ENCODE measurements around the gene ZNF367.
"Not testable (repeated sequence)": the region's sequence is repeated elsewhere in the genome, so short reads cannot be mapped to it uniquely, and the experiment has no call there.

ZNF367 gene

DNA sequence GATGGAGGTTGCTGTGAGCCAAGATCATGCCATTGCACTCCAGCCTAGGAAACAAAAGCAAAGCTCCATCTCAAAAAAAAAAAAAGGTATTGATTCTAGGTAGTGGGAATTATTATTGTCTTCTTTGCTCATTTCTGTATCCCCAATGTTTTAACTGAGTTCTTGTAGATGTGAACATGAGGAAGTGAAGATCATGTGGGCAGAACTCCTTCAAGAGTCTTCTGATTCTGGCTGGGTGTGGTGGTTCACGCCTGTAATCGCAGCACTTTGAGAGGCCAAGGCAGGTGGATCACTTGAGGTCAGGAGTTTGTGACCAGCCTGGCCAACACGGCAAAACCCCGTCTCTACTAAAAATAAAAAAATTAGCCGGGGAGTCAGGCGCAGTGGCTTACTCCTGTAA is 42.7 kb downstream of the ZNF367 start:
- H3K27ac Mint-ChIP-seq = not testable (repeated sequence)

DNA sequence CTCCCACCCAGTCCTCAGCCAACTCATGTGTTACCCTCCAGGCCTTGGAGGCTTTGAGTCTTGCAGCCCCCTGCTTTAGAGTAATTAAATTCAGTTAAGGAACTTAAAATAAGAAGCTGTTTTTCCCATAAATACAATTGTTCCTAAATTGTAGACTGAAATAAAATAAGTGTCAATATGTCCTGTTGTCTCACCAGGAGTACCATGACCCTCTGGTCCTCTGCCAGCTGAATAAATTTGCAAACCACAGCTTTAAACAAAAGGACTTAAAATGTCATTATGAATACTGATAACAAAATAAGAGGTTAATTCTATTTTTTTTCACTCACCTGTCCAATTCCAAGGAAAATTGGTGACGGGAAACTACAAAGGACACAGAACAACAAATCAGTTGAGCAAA is 50.2 kb downstream of the ZNF367 start:
- Mint-ChIP-seq H3K36me3 (ENCODE audit: low read depth) (peaks cover 2% of the 10 kb centered on the region), H3K4me3 (no peak overlapping the region), H3K27ac (no peak overlapping the region), H3K9me3 (no peaks in the 10 kb centered on the region), H3K27me3 (no peaks in the 10 kb centered on the region), H3K4me1 (no peaks in the 10 kb centered on the region)
- DNase-seq (no peak), ATAC-seq (no peak)

More for the DNA sequence above, 42.7 kb downstream of the ZNF367 start:
- H3K27me3 Mint-ChIP-seq; H3K9me3 Mint-ChIP-seq; ATAC-seq; H3K36me3 Mint-ChIP-seq (ENCODE audit: low read depth); DNase-seq; H3K4me3 Mint-ChIP-seq; H3K4me1 Mint-ChIP-seq: not testable (repeated sequence)

DNA sequence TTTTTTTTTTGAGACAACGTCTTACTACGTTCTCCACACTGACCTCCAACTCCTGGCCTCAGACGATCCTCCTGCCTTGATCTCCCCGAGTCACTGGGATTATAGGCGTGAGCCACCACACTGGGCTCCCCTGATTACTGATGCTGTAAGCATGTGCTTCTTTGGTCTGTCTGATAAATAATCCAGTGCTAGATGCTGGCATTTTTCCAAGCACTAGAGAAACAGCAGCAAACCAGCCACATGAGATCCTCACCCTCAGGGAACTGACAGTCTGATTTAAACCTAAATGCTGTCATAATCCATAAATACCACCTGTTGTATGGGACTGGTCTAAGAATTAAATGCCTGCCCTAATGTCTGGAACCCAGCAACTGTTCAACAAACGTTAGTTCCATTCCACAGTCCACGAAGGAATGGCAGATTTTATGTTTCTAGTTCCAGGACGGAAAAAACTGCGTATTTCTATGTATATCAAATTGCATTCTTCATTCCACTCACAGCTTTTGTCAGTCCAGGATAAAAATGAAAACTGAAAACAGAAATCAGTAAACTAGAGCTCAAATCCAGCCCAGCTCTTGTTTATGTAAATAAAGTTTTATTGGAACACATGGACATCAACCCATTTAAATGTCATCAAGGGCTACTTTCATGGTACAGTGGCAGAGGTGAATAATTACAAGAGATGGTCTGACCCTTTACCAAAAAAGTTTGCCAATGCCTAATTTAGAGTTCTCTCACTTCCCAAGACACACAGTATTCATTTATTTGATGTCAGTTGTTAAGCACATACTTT is 54.8 kb downstream of the ZNF367 start:
- ATAC-seq (no peak), DNase-seq (no peak)
- no peak overlapping the region for H3K27ac Mint-ChIP-seq
- peaks cover 5% of the 10 kb centered on the region for H3K36me3 Mint-ChIP-seq (ENCODE audit: low read depth)
- no peaks in the 10 kb centered on the region for H3K27me3 Mint-ChIP-seq
- no peak overlapping the region for H3K4me3 Mint-ChIP-seq
- no peaks in the 10 kb centered on the region for H3K9me3 Mint-ChIP-seq
- no peaks in the 10 kb centered on the region for H3K4me1 Mint-ChIP-seq

DNA sequence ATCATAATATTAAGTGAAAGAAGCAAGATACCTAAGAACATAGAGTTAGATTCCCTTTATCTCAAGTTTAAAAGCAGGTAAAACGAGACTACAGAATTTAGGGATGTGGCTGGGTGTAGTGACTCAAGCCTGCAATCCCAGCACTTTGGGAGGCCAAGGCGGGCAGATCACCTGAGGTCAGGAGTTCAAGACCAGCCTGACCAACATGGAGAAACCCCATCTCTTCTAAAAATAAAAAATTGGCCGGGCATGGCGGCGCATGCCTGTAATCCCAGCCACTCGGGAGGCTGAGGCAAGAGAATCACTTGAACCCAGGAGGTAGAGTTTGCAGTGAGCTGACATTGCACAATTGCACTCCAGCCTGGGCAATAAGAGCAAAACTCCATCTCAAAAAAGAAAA is 56.1 kb downstream of the ZNF367 start:
- ATAC-seq; H3K4me1 Mint-ChIP-seq; H3K36me3 Mint-ChIP-seq (ENCODE audit: low read depth); H3K9me3 Mint-ChIP-seq; H3K27me3 Mint-ChIP-seq; H3K27ac Mint-ChIP-seq; DNase-seq; H3K4me3 Mint-ChIP-seq: not testable (repeated sequence)

DNA sequence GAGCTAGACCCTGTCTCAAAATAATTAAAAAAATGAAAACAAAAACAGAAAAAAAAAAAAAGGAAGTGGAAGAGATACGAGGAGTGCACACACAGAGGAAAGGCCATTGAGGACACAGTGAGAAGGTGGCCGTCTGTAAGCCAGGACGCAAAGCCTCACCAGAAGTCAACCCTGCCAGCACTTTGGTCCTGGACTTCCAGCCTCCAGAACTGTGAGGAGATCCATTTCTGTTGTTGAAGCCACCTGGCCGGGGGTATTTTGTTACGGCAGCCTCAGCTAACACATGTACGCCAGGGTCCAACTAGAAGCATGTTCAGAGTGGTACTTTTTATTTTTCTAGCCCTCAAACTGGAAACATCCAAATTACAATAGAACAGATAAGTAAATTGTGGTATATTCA is 56.5 kb downstream of the ZNF367 start:
- ATAC-seq (no peak), DNase-seq (no peak)
- H3K9me3 Mint-ChIP-seq = no peaks in the 10 kb centered on the region
- H3K27ac Mint-ChIP-seq = no peak overlapping the region
- no peak overlapping the region for H3K4me3 Mint-ChIP-seq
- no peaks in the 10 kb centered on the region for H3K4me1 Mint-ChIP-seq
- no peaks in the 10 kb centered on the region for H3K27me3 Mint-ChIP-seq
- peaks cover 5% of the 10 kb centered on the region for H3K36me3 Mint-ChIP-seq (ENCODE audit: low read depth)

DNA sequence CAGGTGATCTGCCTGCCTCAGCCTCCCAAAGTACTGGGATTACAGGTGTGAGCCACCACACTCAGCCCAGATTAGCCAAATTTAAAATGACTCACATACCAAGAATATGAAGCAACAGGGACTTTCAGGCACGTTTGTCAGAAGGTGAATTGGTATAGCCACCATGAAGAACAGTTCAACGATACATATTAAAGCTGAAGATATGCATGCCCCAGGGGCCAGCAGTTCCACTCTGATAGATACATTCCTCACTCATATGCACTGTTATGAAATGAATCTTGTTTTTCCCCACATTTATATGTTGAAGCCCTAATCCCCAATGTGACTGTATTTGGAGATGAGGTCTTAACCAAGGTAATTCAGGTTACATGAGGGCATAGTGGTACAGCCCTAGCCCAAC is 57.2 kb downstream of the ZNF367 start:
- Mint-ChIP-seq H3K9me3 (no peaks in the 10 kb centered on the region), H3K4me1 (no peaks in the 10 kb centered on the region)

DNA sequence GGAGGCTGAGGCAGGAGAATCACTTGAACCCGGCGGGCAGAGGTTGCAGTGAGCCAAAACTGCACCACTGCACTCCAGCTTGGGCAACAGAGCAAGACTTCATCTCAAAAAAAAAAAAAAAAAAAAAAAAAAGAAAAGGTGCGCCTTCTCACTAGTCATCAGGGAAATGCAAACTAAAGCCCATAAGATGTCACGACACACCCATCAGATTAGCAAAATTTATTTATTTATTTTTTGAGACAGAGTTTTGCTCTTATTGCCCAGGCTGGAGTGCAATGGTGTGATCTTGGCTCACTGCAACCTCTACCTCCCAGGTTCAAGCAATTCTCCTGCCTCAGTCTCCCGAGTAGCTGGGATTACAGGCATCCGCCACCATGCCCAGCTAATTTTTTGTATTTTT is 57.6 kb downstream of the ZNF367 start:
- H3K36me3 Mint-ChIP-seq (ENCODE audit: low read depth); H3K27me3 Mint-ChIP-seq; H3K4me3 Mint-ChIP-seq; ATAC-seq; H3K4me1 Mint-ChIP-seq; H3K9me3 Mint-ChIP-seq; H3K27ac Mint-ChIP-seq; DNase-seq: not testable (repeated sequence)

More for the DNA sequence above, 57.2 kb downstream of the ZNF367 start:
- Mint-ChIP-seq H3K4me3 (no peak overlapping the region), H3K27ac (no peak overlapping the region), H3K36me3 (ENCODE audit: low read depth) (peaks cover 5% of the 10 kb centered on the region), H3K27me3 (no peaks in the 10 kb centered on the region)
- DNase-seq = no peak
- ATAC-seq = no peak

DNA sequence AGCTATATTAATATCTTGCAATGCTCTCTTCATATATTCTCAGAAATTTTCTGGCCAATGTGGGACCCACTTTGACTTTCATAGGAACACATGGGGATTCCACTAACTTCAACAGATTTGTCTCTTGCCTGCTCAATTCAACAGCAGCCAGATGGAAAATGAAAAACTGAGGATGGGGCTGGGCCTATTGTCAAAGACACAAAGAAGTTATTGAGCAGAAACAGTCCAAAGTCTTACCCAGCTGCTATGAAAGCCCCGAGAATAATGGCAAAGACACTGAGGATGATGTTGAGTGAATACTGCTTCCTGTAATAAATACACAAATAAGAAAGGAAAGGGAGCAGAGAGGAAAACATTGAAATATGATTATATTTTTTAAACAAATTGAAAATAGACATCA is 67.3 kb downstream of the ZNF367 start:
- no peak for ATAC-seq
- H3K4me3 Mint-ChIP-seq = no peak overlapping the region
- peaks cover 3% of the 10 kb centered on the region for H3K36me3 Mint-ChIP-seq (ENCODE audit: low read depth)
- no peak overlapping the region for H3K27ac Mint-ChIP-seq
- no peaks in the 10 kb centered on the region for H3K4me1 Mint-ChIP-seq
- no peaks in the 10 kb centered on the region for H3K9me3 Mint-ChIP-seq
- H3K27me3 Mint-ChIP-seq = no peaks in the 10 kb centered on the region
- no peak for DNase-seq

DNA sequence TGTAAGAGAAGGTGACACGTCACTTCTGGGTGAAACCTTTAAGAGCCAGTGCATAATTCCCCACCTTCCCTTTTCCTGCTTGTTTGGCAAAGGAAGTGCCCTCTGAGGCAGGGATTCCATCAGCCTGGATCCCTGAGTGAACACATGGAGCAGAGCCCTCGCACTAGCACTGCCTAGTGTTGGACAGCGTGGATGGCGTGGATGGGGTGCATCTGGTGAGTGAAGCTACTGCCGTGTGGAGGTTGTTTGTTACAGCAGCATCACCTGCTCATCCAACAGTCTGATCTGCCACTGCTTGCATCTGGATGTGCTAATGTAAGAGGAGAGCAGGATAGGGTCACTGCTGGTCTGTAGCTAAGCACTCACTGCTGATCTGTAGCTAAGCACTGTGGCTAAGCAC is 69.9 kb downstream of the ZNF367 start:
- DNase-seq = no peak
- Mint-ChIP-seq H3K4me3 (no peak overlapping the region), H3K27me3 (no peaks in the 10 kb centered on the region), H3K4me1 (peaks cover 3% of the 10 kb centered on the region), H3K9me3 (no peaks in the 10 kb centered on the region), H3K27ac (no peak overlapping the region), H3K36me3 (ENCODE audit: low read depth) (peaks cover 3% of the 10 kb centered on the region)
- no peak for ATAC-seq

DNA sequence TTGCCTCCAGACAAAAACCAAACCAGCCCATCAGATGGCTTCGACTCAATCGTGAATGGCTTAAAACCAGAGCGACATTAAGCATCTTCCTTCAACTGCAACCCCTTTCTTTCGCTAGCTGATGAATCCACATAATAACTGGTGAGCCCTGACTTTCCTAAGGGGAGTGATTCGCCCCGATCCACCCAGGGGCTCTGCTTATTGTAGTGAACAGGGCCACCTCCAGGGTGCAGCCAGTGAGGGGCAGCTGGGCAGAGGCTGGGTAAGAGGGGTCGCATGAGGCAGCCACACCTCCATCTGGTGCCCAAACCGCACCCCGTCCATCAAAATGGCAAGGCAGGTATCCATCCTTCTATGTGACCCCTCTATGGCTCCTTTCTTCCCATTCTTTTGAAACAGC is 72.6 kb downstream of the ZNF367 start:
- Mint-ChIP-seq H3K27me3 (no peaks in the 10 kb centered on the region), H3K27ac (no peak overlapping the region)
- no peak for ATAC-seq

DNA sequence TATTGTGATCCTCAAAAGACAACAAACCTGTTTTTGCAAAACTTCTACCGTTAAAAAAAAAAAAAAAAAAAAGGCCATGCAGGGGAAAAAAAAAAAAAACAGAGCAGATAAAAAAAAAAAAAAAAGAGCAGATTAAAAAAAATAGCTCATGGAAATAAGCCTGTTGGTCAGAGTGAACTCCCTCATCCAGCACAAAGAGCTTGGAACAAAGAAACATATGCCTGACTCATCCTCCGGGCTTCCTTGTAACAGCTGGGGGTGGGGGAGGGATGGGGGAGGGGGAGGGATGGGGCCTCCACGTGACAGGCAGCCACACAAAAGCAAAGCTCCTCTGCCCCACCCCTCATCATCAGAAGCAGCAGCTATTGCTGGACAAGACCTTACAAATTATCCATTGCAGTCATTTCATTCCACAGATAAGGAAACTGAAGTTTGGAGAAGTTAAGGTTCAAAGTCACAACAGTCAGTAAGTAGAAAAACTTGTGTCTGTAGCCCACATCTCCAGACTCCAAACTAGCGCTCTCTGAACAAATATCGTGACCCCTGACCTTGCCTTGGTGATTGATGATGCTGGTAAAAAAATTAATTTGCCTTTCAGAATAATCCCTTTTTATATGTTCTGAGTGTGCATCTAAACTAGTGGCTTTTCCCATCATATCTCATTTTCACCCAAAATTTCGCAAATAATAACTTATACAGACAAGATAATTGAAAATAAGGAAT is 73.6 kb downstream of the ZNF367 start:
- Mint-ChIP-seq H3K36me3 (ENCODE audit: low read depth) (peaks cover 3% of the 10 kb centered on the region), H3K9me3 (no peaks in the 10 kb centered on the region), H3K27ac (no peak overlapping the region), H3K4me1 (peaks cover 10% of the 10 kb centered on the region), H3K4me3 (no peak overlapping the region), H3K27me3 (no peaks in the 10 kb centered on the region)
- DNase-seq (no peak), ATAC-seq (no peak)

More for the DNA sequence above, 72.6 kb downstream of the ZNF367 start:
- no peak for DNase-seq
- Mint-ChIP-seq H3K4me1 (peaks cover 3% of the 10 kb centered on the region), H3K9me3 (no peaks in the 10 kb centered on the region), H3K4me3 (no peak overlapping the region), H3K36me3 (ENCODE audit: low read depth) (peaks cover 3% of the 10 kb centered on the region)

DNA sequence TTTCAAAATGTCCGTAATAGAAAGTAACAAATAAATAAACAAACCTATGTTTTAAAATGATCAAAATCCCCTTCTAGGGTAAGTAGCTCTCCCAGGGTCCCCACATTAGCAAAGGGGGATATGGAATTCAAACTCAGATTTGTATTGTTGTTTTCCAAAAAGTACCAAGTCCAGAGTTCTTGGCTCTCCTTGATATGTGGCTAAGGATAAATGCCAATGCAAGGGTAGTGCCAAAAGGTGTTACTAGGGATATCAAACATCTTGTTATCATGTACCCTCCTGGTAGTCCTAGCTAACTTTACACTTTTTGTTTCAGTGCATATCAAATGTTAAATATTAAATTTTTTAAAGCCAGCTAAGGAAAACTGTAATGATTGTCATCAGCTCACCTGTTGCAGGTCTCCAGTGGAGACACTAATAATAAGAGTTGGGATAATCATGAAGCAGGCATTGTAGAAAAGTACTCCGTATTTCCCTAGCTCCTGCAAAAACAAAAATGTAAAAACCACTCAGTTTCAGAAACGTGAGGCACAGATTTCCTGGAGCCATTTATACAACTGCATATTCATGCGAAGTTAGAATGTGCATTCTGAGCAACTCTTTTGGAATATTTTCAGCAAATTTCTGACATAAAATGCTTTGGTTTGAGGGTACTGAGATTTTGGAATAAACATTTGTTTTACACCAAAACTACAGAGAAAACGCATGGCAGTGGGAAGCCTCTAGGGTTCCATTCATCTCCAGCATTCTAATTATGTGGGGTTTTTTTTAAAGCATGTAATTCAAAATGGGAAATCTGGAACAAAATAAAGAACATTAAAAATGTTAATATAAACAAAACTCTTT is 74.4 kb downstream of the ZNF367 start:
- no peak for ATAC-seq

DNA sequence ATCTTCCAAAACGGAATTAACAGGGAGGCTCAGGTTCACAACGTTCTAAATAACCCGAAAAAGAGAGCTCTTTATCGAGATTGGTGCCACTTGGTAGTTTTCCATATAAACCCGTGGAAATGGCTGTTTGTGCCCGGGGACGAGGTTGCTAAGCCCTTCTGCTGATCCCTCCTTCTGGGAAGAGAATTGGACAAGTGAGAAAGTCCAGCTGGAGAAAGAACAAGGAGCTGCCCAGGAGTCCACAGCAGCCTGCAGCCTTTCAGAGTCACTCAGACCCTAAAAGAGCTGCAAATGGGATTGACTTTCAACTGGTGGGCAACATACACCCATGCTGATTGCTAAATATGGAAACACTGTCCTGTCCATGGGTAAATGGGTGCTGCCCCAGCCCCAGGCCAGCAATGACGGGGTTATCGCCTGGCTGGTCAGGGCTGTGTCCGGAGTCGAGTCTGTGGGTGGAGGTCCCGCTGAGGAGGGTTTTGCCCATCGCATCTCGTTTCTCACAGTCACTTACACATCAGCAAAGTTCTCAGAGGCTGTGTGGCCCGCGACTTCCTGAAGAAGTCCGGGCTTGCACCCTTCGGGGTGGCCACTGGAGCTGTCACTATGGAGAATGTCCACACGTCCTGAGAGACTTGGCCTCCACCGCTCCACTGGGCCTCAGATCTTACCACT is 75.5 kb downstream of the ZNF367 start:
- ATAC-seq = no peak
- Mint-ChIP-seq H3K27ac (no peak overlapping the region), H3K4me1 (peaks cover 12% of the 10 kb centered on the region), H3K36me3 (ENCODE audit: low read depth) (no peaks in the 10 kb centered on the region), H3K9me3 (no peaks in the 10 kb centered on the region), H3K27me3 (no peaks in the 10 kb centered on the region), H3K4me3 (no peak overlapping the region)
- no peak for DNase-seq

More for the DNA sequence above, 74.4 kb downstream of the ZNF367 start:
- Mint-ChIP-seq H3K27ac (no peak overlapping the region), H3K4me1 (peaks cover 12% of the 10 kb centered on the region), H3K4me3 (no peak overlapping the region), H3K27me3 (no peaks in the 10 kb centered on the region), H3K36me3 (ENCODE audit: low read depth) (peaks cover 3% of the 10 kb centered on the region), H3K9me3 (no peaks in the 10 kb centered on the region)
- no peak for DNase-seq

DNA sequence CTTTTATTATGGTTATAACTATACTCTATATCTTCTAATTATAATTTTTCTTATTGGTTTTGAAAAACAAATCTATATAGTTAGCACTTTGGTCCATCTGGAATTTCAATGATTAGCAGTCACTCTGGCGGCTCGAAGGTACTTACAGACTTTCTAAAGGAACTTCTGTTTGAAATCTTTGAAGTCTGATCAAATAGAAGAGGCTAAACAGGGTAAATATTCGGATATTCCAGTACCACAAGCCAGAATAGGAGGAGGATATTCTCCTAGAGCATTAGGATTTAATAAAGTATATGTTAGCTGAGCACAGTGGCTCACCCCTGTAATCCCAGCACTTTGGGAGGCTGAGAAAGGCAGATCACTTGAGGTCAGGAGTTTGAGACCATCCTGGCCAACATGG is 77.5 kb downstream of the ZNF367 start:
- Mint-ChIP-seq H3K27me3 (no peaks in the 10 kb centered on the region), H3K36me3 (ENCODE audit: low read depth) (no peaks in the 10 kb centered on the region), H3K9me3 (no peaks in the 10 kb centered on the region), H3K27ac (no peak overlapping the region), H3K4me1 (peaks cover 12% of the 10 kb centered on the region), H3K4me3 (no peak overlapping the region)
- no peak for ATAC-seq
- DNase-seq = no peak
